Fibroblast of villous mesenchyme (primary cell): ENCODE results near the gene SLC22A17. TPM values are rescaled to one million over a fixed set of nuclear protein-coding genes. Genes with fewer than 3 reads are reported as not detected.

Source experiments
- DNase-seq: peaks from one replicate; pipeline ENCODE4 v3.0.0-alpha.2; 2010; ENCODE audit warnings: low read depth
- H3K4me3 ChIP-seq: 2 replicates; pipeline ENCODE4 v1.5.1; 2011; ENCODE audit warnings: low read depth, mild to moderate bottlenecking, low read length
- CTCF ChIP-seq: IDR thresholded peaks from 2 replicates; pipeline ENCODE4 v1.5.1; 2012; ENCODE audit warnings: low read depth, mild to moderate bottlenecking, low read length; ENCODE audit not compliant: insufficient read depth
- total RNA-seq: library from RNA; depleted of rRNA; stranded (reverse); fragments of >200 nt; gene quantifications from 2 replicates; pipeline ENCODE4 v1.2.3, GENCODE V29; 2012

SLC22A17 gene
- total RNA-seq, 1 donor: 16.4 TPM

GRCh38 chr14:23357261-23357660, 4.6 kb upstream of the SLC22A17 start:
- no peak for DNase-seq
- TF ChIP-seq CTCF: no peak
- no peak overlapping the region for H3K4me3 ChIP-seq

- H3K4me3 ChIP-seq: no peak overlapping the region
- TF ChIP-seq CTCF: no peak
- DNase-seq: no peak
Observed at GRCh38 chr14:23356662-23357061, 4.0 kb upstream of the SLC22A17 start.

GRCh38 chr14:23355871-23356435, 3.3 kb upstream of the SLC22A17 start:
- no peak for DNase-seq
- TF ChIP-seq CTCF: no peak
- H3K4me3 ChIP-seq: no peak overlapping the region

GRCh38 chr14:23354990-23355389, 2.3 kb upstream of the SLC22A17 start:
- no peak overlapping the region for H3K4me3 ChIP-seq
- no peak for DNase-seq
- no peak for TF ChIP-seq CTCF

- no peak for DNase-seq
- no peak overlapping the region for H3K4me3 ChIP-seq
- TF ChIP-seq CTCF: no peak
Observed at GRCh38 chr14:23353433-23353780, 720 bp upstream of the SLC22A17 start.

GRCh38 chr14:23351681-23352505, 794 bp downstream of the SLC22A17 start:
- peak; percentile 4 for DNase-seq
- no peak for TF ChIP-seq CTCF
- H3K4me3 ChIP-seq: peak overlapping the region; percentile 69
